Measurements from ENCODE around the gene MAD1L1.

- TF ChIP-seq GATA2 (IDR thresholded peaks at IDR 0.05; ENCODE audit: low read depth, low read length) (no peak), GATA3 (IDR thresholded peaks at IDR 0.05; ENCODE audit: low read depth, low read length) (no peak)
Measured at GRCh38 chr7:2175514-2175913, 57.2 kb downstream of the MAD1L1 start.
